Measurements from ENCODE around the gene PCSK4. TPM values are rescaled to one million over a fixed set of nuclear protein-coding genes. Genes with fewer than 3 reads are reported as not detected.

PCSK4 gene
- total RNA-seq, 1 donor from 2014 or later, result 37.7 TPM

- Mint-ChIP-seq H3K27ac (no peak overlapping the region), H3K4me3 (ENCODE audit: low read depth) (no peak overlapping the region), H3K27me3 (peaks cover 48% of the 10 kb centered on the region), H3K36me3 (ENCODE audit: insufficient read depth) (no peaks in the 10 kb centered on the region), H3K4me1 (ENCODE audit: low read depth) (peaks cover 4% of the 10 kb centered on the region), H3K9me3 (ENCODE audit: low read depth) (no peaks in the 10 kb centered on the region)
- DNase-seq (ENCODE audit: low spot score, unreplicated experiment), result no peak
- no peak for TF ChIP-seq CTCF (IDR thresholded peaks at IDR 0.05; ENCODE audit: unreplicated experiment)
These were observed 37.6 kb upstream of the PCSK4 start for GRCh38 chr19:1527650-1528309.

GRCh38 chr19:1526979-1527649 is 37.0 kb upstream of the PCSK4 start:
- Mint-ChIP-seq H3K4me1 (ENCODE audit: low read depth) (peaks cover 4% of the 10 kb centered on the region), H3K27me3 (peaks cover 52% of the 10 kb centered on the region), H3K9me3 (ENCODE audit: low read depth) (no peaks in the 10 kb centered on the region)

GRCh38 chr19:1526066-1526778 is 36.1 kb upstream of the PCSK4 start:
- Mint-ChIP-seq H3K4me3 (ENCODE audit: low read depth) (no peak overlapping the region), H3K27me3 (peaks cover 57% of the 10 kb centered on the region), H3K36me3 (ENCODE audit: insufficient read depth) (no peaks in the 10 kb centered on the region)

More at GRCh38 chr19:1526979-1527649, 37.0 kb upstream of the PCSK4 start:
- no peaks in the 10 kb centered on the region for H3K36me3 Mint-ChIP-seq (ENCODE audit: insufficient read depth)
- H3K27ac Mint-ChIP-seq, result no peak overlapping the region
- DNase-seq (ENCODE audit: low spot score, unreplicated experiment), result no peak
- H3K4me3 Mint-ChIP-seq (ENCODE audit: low read depth), result no peak overlapping the region
- no peak for TF ChIP-seq CTCF (IDR thresholded peaks at IDR 0.05; ENCODE audit: unreplicated experiment)

GRCh38 chr19:1525343-1525742 is 35.2 kb upstream of the PCSK4 start:
- H3K4me3 Mint-ChIP-seq (ENCODE audit: low read depth), result no peak overlapping the region

More at GRCh38 chr19:1526066-1526778, 36.1 kb upstream of the PCSK4 start:
- Mint-ChIP-seq H3K27ac (no peak overlapping the region), H3K4me1 (ENCODE audit: low read depth) (peaks cover 4% of the 10 kb centered on the region), H3K9me3 (ENCODE audit: low read depth) (no peaks in the 10 kb centered on the region)
- no peak for TF ChIP-seq CTCF (IDR thresholded peaks at IDR 0.05; ENCODE audit: unreplicated experiment)
- DNase-seq (ENCODE audit: low spot score, unreplicated experiment), result no peak

More at GRCh38 chr19:1525343-1525742, 35.2 kb upstream of the PCSK4 start:
- H3K9me3 Mint-ChIP-seq (ENCODE audit: low read depth), result no peaks in the 10 kb centered on the region
- H3K4me1 Mint-ChIP-seq (ENCODE audit: low read depth), result peaks cover 4% of the 10 kb centered on the region
- no peaks in the 10 kb centered on the region for H3K36me3 Mint-ChIP-seq (ENCODE audit: insufficient read depth)
- no peak overlapping the region for H3K27ac Mint-ChIP-seq
- DNase-seq (ENCODE audit: low spot score, unreplicated experiment), result no peak
- H3K27me3 Mint-ChIP-seq, result peaks cover 57% of the 10 kb centered on the region
- TF ChIP-seq CTCF (IDR thresholded peaks at IDR 0.05; ENCODE audit: unreplicated experiment), result no peak

Measured in progenitor cell of endocrine pancreas (in vitro differentiated cells).